Activated CD4-positive, alpha-beta T cell treated with anti-CD3 and anti-CD28 coated beads, Interleukin-2, amount 50 U/mL, for 4 hours (primary cell): ENCODE results near the gene IL16.

Experiments used
- DNase-seq, 2 experiments: peaks; one replicate each; pipeline ENCODE4 v3.0.0-alpha.2; 2020

IL16 gene

DNA sequence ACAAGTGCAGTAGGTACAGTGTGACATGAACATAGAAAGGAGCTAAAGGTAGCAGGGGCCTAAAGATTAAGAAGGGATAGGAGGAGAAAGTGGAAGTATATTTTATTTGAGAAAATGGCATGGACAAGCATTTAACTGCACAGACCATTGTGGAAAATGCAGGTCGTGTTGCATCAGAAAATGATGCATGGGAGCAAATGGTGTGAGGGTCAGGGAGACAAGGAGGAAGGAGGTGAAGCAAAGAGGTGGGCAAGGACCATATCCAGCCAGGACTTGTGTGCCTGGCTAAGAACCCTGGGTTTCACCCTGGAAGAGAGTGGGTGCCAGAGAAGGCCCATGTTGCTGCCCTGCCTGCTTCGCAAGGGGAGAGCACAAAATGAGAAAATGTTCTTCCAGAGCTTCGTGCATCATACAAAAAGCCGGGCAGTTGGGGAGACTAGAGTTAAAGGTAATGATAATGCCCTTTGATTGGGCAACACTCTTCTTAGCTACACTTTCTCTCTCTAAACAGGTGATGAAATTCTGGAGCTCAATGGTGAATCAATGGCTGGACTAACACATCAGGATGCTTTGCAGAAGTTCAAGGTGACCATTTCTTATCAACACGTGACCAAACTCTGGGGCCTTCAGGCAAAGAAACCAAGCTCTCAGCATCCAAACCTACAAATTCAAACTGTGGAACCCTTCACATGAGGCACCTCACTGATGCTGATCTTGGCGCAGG lies 81.8 kb downstream of the IL16 start:
- no peak for DNase-seq

- no peak for DNase-seq
These were observed 83.2 kb downstream of the IL16 start for GRCh38 chr15:81279621-81280485.

GRCh38 chr15:81280696-81281455 lies 84.2 kb downstream of the IL16 start:
- DNase-seq: no peak

- no peak for DNase-seq
These were observed 84.7 kb downstream of the IL16 start for GRCh38 chr15:81281456-81281735.

DNA sequence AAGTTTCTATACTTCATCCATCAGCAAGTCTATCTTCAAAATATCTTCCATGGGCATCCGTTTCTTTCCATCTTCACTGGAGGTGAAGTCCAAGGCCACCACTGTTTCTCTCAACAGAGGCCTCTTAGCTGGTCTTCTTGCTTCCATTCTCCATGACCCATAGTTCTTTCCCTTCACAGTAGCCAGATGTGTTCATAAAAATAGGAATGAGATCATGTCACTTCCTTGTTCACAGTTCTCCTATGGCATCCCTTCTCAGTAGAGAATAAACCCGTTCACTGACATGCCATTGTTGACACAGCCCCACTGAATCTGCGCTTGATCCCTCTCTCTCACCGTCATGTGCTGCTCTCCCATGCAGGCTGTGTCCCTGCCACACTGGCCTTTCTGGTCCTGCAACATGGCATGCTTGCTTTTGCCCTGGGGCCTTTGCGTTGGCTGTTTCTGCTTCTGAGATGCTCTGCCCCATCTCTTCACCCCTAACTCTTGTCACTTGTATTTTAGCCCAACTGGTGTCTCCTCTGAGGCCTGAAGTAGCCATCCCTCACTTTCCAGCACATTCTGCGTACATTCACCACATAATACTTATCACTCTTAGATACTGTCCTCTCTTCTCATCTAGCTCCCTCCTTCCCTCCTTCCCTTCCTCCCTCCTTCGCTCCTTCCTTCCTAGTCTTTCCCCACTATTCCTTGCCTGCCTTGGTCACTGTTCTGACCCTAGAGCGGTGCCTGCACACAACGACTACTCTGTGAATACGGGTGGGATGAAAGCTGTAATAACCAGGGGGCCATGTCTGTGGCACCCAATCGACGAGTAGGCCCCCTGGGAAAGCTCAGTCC lies 85.3 kb downstream of the IL16 start:
- no peak for DNase-seq

DNA sequence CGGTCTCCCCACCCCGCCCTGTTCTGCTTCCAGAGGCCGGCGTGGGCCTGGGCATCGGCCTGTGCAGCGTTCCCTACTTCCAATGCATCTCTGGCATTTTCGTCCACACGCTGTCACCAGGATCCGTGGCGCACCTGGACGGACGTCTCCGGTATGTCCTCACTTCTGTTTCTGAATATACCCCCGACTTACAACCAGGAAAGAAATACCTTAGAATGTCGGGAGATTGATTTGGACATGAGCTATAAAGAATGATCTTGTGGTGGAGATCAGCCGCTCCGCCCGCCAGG lies 85.9 kb downstream of the IL16 start:
- DNase-seq: no peak

DNA sequence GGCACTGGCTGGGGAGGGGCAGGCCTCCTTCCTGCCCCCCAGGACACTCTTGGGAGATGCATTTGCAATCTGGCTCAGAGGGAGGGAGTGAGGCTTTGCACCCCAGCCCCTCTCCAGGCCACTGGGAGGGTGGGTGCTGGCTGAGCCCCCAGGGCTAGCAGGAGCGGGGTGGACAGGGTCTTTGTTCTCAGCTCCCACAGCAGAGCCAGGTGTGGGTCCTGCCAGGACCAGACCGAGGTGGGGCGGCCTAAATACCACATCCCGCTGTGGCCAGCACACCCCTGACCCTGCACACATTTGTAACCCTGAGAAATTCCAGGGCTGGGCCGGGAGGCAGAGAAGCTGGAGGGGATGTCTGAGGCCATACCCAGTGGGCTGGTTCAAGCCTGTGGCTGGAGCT lies 86.2 kb downstream of the IL16 start:
- DNase-seq: no peak

DNA sequence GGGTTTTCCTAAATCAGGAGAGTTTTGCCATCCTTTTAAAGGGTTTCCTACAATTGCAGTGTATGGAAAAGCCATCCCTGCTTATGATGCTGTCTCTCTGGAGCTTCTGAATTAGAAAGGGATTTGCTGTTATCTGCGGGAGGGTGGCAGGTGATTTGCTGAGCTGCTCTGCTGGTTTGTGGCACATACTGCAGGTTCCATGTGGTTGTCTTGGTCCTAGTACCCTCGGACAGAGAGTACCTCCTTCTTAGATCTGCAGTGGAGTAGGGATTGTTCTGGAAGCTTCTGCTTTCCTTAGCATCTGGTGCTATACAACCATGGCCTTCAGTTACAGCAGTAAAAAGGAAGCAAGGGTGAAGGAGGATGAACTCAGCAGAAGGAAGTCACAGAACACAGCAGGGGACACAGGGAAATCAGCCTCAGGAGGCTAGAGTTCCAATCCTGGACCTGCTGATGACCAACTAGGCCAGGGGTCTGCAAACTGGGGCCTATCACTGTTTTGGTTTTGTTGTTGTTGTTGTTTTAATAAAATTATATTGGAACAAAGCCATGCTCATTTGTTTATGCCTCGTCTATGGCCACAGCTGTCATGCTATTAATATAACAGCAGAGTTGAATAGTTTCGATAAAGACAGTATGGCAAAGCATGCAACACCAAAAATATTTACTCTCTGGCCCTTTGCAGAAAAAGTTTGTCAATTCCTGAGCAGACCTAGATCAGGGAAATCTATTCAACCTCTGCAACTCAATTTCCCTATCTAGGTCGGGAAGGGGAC lies 87.8 kb downstream of the IL16 start:
- no peak for DNase-seq

DNA sequence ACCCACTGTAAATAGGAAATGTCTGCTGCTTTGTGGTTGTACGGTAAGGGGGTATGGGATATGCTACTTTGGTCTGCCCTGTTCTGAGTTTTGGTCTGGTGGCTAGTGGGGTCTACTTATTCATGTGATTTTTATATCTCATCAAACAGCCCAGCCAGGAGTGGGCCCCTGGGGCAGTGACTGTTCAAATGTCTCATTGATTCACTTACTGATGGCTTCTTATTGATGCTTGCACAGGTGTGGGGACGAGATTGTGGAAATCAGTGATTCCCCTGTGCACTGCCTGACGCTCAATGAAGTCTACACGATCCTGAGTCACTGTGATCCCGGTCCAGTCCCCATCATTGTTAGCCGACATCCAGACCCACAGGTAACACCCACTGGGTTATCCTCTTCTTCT lies 88.8 kb downstream of the IL16 start:
- DNase-seq: no peak

DNA sequence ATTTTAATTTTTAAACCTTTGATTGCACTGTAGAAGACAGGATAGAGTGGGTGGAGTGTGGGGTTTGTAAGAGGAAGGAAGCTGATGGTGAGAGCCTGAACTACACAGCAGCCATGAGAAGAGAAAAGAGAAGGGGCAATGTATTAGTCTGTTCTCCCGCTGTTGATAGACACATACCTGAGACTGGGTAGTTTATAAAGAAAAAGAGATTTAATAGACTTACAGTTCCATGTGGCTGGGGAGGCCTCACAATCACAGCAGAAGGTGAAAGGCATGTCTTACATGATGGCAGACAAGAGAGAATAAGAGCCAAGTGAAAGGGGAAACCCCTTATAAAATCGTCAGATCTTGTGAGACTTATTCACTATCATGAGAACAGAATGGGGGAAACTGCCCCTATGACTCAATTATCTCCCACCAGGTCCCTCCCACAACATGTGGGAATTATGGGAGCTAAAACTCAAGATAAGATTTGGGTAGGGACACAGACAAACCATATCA lies 90.0 kb downstream of the IL16 start:
- no peak for DNase-seq

DNA sequence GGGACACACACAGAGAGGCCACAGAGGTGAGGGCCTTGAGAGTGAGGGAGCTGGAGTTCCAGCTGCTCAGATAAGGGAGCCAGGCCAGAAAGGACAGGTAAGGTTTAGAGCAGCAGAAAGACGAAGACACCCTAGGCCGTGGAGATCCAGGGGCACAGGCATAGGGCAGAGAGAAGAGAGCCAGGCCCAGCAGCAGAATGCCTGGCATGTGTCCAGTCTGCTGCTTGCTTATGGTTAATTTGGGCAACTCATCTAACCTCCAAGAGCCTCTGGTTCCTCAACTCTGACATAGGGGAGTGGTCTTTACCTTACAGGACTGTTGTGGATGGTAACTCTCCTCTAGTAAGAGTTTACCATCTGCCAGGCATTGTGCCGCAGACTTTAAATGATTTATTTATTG lies 91.4 kb downstream of the IL16 start:
- DNase-seq: no peak

DNA sequence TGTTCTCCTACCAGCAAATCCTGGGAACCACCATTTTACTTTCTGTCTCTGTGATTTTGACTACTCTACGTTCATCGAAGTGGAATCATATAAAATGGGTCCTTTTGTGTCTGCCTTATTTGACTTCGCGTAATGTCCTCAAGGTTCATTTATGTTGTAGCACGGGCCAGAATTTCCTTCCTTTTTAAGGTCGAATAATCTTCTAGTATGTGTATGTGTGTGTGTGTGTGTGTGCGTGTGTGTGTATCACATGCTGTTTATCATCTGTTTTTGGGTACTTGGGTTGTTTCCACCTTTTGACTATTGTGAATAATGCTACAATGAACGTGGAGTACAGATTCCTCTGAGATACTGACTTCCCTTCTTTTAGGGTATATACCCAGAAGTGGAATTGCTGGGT lies 91.9 kb downstream of the IL16 start:
- no peak for DNase-seq

DNA sequence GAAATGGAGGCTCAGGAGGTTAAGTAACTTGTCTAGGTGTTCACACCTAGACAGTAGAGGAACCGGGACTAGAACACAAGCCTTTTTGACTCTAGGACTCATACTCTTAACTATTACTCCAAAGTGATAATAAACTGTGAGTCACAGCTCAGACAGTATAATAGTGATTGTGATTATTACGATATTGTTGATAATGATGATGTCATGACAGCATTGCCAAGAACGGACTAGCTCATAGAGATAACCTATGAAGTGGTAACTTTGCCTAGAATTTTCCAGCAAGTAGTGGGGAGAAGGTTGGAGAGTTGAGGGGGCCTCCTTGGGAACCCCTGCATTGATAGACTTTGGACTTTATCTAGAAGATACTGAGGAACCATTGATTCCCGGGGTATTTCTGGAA lies 93.2 kb downstream of the IL16 start:
- no peak for DNase-seq

DNA sequence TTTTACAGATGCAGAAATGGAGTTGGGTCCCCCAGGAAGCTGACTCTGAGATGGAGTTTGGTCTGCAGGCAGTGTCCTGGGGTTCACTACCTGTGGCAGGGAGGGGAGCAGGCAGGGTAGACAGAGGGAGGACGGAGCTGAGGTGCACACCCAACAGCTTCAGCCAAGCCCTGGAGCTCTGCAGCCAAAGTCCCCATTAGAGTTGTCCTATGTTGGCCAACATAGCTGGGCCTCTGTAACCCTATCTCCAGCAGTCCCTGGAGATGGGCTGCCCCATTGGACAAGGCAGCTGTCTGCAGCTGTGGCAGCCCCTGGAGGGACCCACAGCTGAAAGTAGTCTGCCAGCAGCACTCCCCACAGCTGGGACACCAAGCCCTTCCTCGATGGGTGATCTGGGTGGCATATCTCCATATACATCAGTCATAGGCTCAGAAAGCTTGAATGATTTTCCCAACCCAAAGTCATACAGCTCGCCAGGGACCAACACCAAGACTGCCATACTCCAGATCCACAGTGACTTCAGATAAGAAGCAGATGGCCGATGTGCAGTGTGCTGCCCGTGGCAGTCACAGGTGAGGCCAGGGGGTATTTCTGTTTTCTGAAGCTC lies 95.3 kb downstream of the IL16 start:
- no peak for DNase-seq

DNA sequence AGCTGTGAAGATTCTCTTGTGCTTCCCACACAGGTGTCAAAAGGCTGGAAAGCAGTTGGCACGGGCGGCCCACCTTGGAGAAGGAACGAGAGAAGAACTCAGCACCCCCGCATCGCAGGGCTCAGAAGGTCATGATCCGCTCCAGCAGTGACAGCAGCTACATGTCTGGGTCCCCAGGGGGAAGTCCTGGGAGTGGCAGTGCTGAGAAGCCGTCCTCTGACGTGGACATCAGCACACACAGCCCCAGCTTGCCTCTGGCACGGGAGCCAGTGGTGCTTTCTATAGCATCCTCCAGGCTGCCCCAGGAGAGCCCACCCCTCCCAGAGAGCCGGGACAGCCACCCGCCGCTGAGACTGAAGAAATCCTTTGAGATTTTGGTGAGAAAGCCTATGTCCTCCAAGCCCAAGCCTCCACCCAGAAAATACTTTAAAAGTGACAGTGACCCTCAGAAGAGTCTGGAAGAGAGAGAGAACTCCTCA lies 95.9 kb downstream of the IL16 start:
- DNase-seq: peak; percentile 28 to 34

DNA sequence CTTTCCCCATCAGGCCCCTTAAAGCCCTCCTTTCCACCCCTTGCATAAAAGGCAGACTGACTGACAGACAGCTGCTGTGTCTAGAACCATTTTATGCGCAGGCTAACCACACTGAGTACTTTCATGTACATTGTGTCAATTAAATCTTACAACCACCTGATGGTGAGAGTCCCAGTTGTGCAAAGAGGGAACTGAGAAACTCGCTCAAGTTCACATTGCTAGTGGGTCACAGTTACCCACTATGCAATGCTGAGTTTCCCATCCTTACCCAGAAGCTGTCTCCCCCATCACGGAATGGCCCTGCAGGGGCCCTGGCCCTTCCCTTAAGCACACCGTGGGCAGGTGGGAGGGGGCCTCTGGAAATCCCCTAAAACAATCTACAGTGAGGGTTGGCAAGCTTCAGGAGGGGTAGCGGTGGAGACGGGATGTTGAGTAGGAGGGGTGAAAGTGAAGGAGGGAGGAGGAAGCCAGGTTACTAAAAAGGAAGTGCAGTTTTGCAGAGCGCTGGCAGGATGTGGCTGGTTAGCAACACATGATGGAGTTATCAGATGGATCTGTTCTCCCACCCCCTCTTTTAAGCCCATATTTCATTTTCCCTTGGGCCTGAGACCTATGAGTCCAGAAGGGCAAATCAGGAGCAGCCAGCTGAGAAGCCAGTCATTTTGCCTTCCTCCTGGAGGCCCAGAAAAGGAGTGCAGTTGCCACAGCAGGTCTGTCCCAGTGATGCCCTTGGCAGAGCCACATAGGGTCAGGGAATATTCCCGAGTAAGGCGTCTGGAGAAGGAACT lies 97.2 kb downstream of the IL16 start:
- peak; percentile 55 to 59 for DNase-seq

- DNase-seq: no peak
These were observed 97.8 kb downstream of the IL16 start for GRCh38 chr15:81294516-81294880.

DNA sequence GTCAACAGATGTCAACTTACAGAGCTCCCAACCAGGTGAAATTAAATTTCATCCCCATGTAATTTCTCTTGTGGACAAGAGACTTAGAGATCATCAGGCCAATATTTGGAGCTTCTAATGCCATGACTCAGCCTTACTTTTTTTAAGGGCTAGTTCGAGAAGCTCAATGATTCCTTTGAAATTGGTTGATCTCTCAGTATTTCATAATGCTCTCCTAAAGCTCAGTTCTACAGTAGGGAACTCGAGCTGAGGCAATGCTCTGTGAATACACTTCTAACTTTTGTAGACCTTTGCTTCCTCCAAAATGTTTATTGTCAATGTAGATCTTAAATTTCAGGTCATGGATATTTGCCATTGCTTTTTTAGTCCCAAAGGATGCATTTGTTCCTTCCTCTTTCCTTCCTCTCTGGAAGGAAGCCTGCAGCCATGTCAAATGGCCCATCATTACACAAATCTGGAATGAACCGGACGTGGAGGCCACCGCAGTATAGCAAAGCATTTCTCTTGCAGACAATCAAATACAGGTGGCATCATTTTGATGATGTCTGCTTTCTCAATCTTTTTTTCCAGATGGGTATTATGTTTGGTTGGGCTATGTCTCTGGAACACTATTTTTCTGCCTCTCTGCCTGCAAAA lies 98.9 kb downstream of the IL16 start:
- DNase-seq: no peak

- DNase-seq: no peak
These were observed 99.5 kb downstream of the IL16 start for GRCh38 chr15:81296186-81296585.

GRCh38 chr15:81296673-81297072 lies 100.0 kb downstream of the IL16 start:
- peak; percentile 34 to 42 for DNase-seq
